DND-41 (cell line): ENCODE results near the gene SNTA1.

Experiments
- CTCF ChIP-seq: IDR thresholded peaks from 2 replicates; pipeline ENCODE4 v1.5.1; 2012; ENCODE audit warnings: borderline replicate concordance, low read length, moderate library complexity, mild to moderate bottlenecking; ENCODE audit not compliant: poor library complexity, severe bottlenecking; ENCODE audit errors: extremely low read depth
- EZH2 ChIP-seq: IDR thresholded peaks from 3 replicates; pipeline ENCODE4 v1.6.1; 2012; ENCODE audit warnings: borderline replicate concordance, low read depth, mild to moderate bottlenecking, moderate library complexity, low read length, inconsistent platforms; ENCODE audit not compliant: severe bottlenecking

- no peak for TF ChIP-seq EZH2
- no peak for TF ChIP-seq CTCF
Measured at GRCh38 chr20:33372993-33373441, 70.5 kb downstream of the SNTA1 start.
